HG02678 (cell line): ENCODE results near the gene AMOTL2.

Experiments used
- ATAC-seq: cut with Tn5 transposase; IDR thresholded peaks from one replicate; pipeline ENCODE4 v1.9.1; 2021; ENCODE audit warnings: mild to moderate bottlenecking, moderate library complexity; ENCODE audit not compliant: unreplicated experiment

AMOTL2 gene

GRCh38 chr3:134353831-134354611 lies 20.2 kb downstream of the AMOTL2 start:
- no peak for ATAC-seq

GRCh38 chr3:134353171-134353825 lies 20.9 kb downstream of the AMOTL2 start:
- ATAC-seq, result no peak

GRCh38 chr3:134352031-134352671 lies 22.1 kb downstream of the AMOTL2 start:
- no peak for ATAC-seq

GRCh38 chr3:134351427-134351826 lies 22.8 kb downstream of the AMOTL2 start:
- no peak for ATAC-seq

GRCh38 chr3:134350861-134351311 lies 23.4 kb downstream of the AMOTL2 start:
- ATAC-seq, result no peak

- no peak for ATAC-seq
Measured at GRCh38 chr3:134350266-134350665, 24.0 kb downstream of the AMOTL2 start.

GRCh38 chr3:134348524-134348923 lies 25.7 kb downstream of the AMOTL2 start:
- no peak for ATAC-seq

GRCh38 chr3:134347551-134347950 lies 26.7 kb downstream of the AMOTL2 start:
- ATAC-seq, result no peak

GRCh38 chr3:134346744-134347143 lies 27.5 kb downstream of the AMOTL2 start:
- no peak for ATAC-seq

GRCh38 chr3:134345202-134345601 lies 29.0 kb downstream of the AMOTL2 start:
- no peak for ATAC-seq

GRCh38 chr3:134344560-134344959 lies 29.7 kb downstream of the AMOTL2 start:
- ATAC-seq, result no peak

GRCh38 chr3:134342259-134342658 lies 32.0 kb downstream of the AMOTL2 start:
- ATAC-seq, result no peak

GRCh38 chr3:134341389-134341788 lies 32.9 kb downstream of the AMOTL2 start:
- ATAC-seq, result no peak

GRCh38 chr3:134340982-134341365 lies 33.3 kb downstream of the AMOTL2 start:
- no peak for ATAC-seq

- ATAC-seq, result no peak
Measured at GRCh38 chr3:134340362-134340981, 33.8 kb downstream of the AMOTL2 start.

GRCh38 chr3:134339913-134340312 lies 34.3 kb downstream of the AMOTL2 start:
- no peak for ATAC-seq

- no peak for ATAC-seq
Measured at GRCh38 chr3:134339331-134339730, 34.9 kb downstream of the AMOTL2 start.

- no peak for ATAC-seq
Measured at GRCh38 chr3:134338516-134339261, 35.6 kb downstream of the AMOTL2 start.

- ATAC-seq, result no peak
Measured at GRCh38 chr3:134338201-134338512, 36.1 kb downstream of the AMOTL2 start.

GRCh38 chr3:134337511-134338200 lies 36.6 kb downstream of the AMOTL2 start:
- no peak for ATAC-seq
